Measurements from ENCODE around the gene GREB1L.

Gene GREB1L

GRCh38 chr18:21450913-21451312, 208.9 kb downstream of the GREB1L start:
- no peak for DNase-seq (ENCODE audit: low read depth)

GRCh38 chr18:21451851-21452250, 209.8 kb downstream of the GREB1L start:
- no peak for DNase-seq (ENCODE audit: low read depth)

GRCh38 chr18:21452276-21452780, 210.3 kb downstream of the GREB1L start:
- no peak for DNase-seq (ENCODE audit: low read depth)

- no peak for DNase-seq (ENCODE audit: low read depth)
Observed at GRCh38 chr18:21452796-21453510, 210.9 kb downstream of the GREB1L start.

GRCh38 chr18:21453511-21453901, 211.5 kb downstream of the GREB1L start:
- no peak for DNase-seq (ENCODE audit: low read depth)

- no peak for DNase-seq (ENCODE audit: low read depth)
Observed at GRCh38 chr18:21454725-21455124, 212.7 kb downstream of the GREB1L start.

GRCh38 chr18:21456428-21457178, 214.6 kb downstream of the GREB1L start:
- DNase-seq (ENCODE audit: low read depth) = no peak

GRCh38 chr18:21457179-21457535, 215.1 kb downstream of the GREB1L start:
- no peak for DNase-seq (ENCODE audit: low read depth)

- DNase-seq (ENCODE audit: low read depth) = no peak
Observed at GRCh38 chr18:21458310-21458709, 216.3 kb downstream of the GREB1L start.

GRCh38 chr18:21458788-21459187, 216.8 kb downstream of the GREB1L start:
- DNase-seq (ENCODE audit: low read depth) = no peak

GRCh38 chr18:21459706-21460286, 217.8 kb downstream of the GREB1L start:
- DNase-seq (ENCODE audit: low read depth) = no peak

- DNase-seq (ENCODE audit: low read depth) = no peak
Observed at GRCh38 chr18:21461460-21461859, 219.4 kb downstream of the GREB1L start.

GRCh38 chr18:21463718-21464117, 221.7 kb downstream of the GREB1L start:
- no peak for DNase-seq (ENCODE audit: low read depth)

- no peak for DNase-seq (ENCODE audit: low read depth)
Observed at GRCh38 chr18:21468514-21469164, 226.6 kb downstream of the GREB1L start.

GRCh38 chr18:21472741-21473140, 230.7 kb downstream of the GREB1L start:
- no peak for DNase-seq (ENCODE audit: low read depth)

GRCh38 chr18:21474621-21475020, 232.6 kb downstream of the GREB1L start:
- DNase-seq (ENCODE audit: low read depth) = no peak

GRCh38 chr18:21479721-21480120, 237.7 kb downstream of the GREB1L start:
- DNase-seq (ENCODE audit: low read depth) = no peak

- DNase-seq (ENCODE audit: low read depth) = no peak
Observed at GRCh38 chr18:21481739-21482138, 239.7 kb downstream of the GREB1L start.

- DNase-seq (ENCODE audit: low read depth) = no peak
Observed at GRCh38 chr18:21483051-21483450, 241.0 kb downstream of the GREB1L start.

GRCh38 chr18:21484851-21485636, 243.0 kb downstream of the GREB1L start:
- DNase-seq (ENCODE audit: low read depth) = no peak

GRCh38 chr18:21486905-21487437, 244.9 kb downstream of the GREB1L start:
- DNase-seq (ENCODE audit: low read depth) = no peak

All from HS-27A (cell line).